Measurements from ENCODE around the gene COL5A1. TPM values are rescaled to one million over a fixed set of nuclear protein-coding genes. Genes with fewer than 3 reads are reported as not detected.

COL5A1 gene
- total RNA-seq, 6 experiments from 2014 or later = 196 to 308 (median 225) TPM

GRCh38 chr9:134813841-134814240 lies 172.2 kb downstream of the COL5A1 start:
- Mint-ChIP-seq H3K4me1 (ENCODE audit: low read depth) (peaks cover 63% of the 10 kb centered on the region), H3K9me3 (no peaks in the 10 kb centered on the region), H3K27me3 (ENCODE audit: insufficient read depth) (peaks cover 38% of the 10 kb centered on the region), H3K27ac (peak overlapping the region; percentile 68), H3K4me3 (no peak overlapping the region), H3K36me3 (ENCODE audit: low read depth) (peaks cover 50% of the 10 kb centered on the region)
- no peak for DNase-seq
- no peak for TF ChIP-seq CTCF (IDR thresholded peaks at IDR 0.05)

- peaks cover 30% of the 10 kb centered on the region for H3K27me3 Mint-ChIP-seq (ENCODE audit: insufficient read depth)
- no peaks in the 10 kb centered on the region for H3K9me3 Mint-ChIP-seq
- H3K4me3 Mint-ChIP-seq = no peak overlapping the region; the same call in 1 of the 2 replicates
- no peak for TF ChIP-seq CTCF (IDR thresholded peaks at IDR 0.05)
- H3K27ac Mint-ChIP-seq = peak overlapping the region; percentile 68
- H3K36me3 Mint-ChIP-seq (ENCODE audit: low read depth) = peaks cover 51% of the 10 kb centered on the region
- DNase-seq = peak; percentile 70
- H3K4me1 Mint-ChIP-seq (ENCODE audit: low read depth) = peaks cover 60% of the 10 kb centered on the region
Observed at GRCh38 chr9:134814598-134815215, 173.1 kb downstream of the COL5A1 start.

- no peak for TF ChIP-seq CTCF (IDR thresholded peaks at IDR 0.05)
- Mint-ChIP-seq H3K27ac (peak overlapping the region; percentile 49), H3K27me3 (ENCODE audit: insufficient read depth) (peaks cover 32% of the 10 kb centered on the region), H3K9me3 (no peaks in the 10 kb centered on the region), H3K4me3 (no peak overlapping the region), H3K36me3 (ENCODE audit: low read depth) (peaks cover 43% of the 10 kb centered on the region), H3K4me1 (ENCODE audit: low read depth) (peaks cover 51% of the 10 kb centered on the region)
- no peak for DNase-seq
Observed at GRCh38 chr9:134815435-134816214, 174.0 kb downstream of the COL5A1 start.

- DNase-seq = no peak
- H3K36me3 Mint-ChIP-seq (ENCODE audit: low read depth) = peaks cover 40% of the 10 kb centered on the region
- H3K4me3 Mint-ChIP-seq = no peak overlapping the region
- TF ChIP-seq CTCF (IDR thresholded peaks at IDR 0.05) = no peak
- H3K27ac Mint-ChIP-seq = no peak overlapping the region; the same call in 1 of the 2 replicates
- no peaks in the 10 kb centered on the region for H3K9me3 Mint-ChIP-seq
- peaks cover 45% of the 10 kb centered on the region for H3K4me1 Mint-ChIP-seq (ENCODE audit: low read depth)
- peaks cover 27% of the 10 kb centered on the region for H3K27me3 Mint-ChIP-seq (ENCODE audit: insufficient read depth)
Observed at GRCh38 chr9:134816264-134816663, 174.7 kb downstream of the COL5A1 start.

- Mint-ChIP-seq H3K27me3 (ENCODE audit: insufficient read depth) (peaks cover 21% of the 10 kb centered on the region), H3K4me1 (ENCODE audit: low read depth) (peaks cover 26% of the 10 kb centered on the region), H3K27ac (no peak overlapping the region), H3K9me3 (no peaks in the 10 kb centered on the region), H3K36me3 (ENCODE audit: low read depth) (peaks cover 25% of the 10 kb centered on the region), H3K4me3 (no peak overlapping the region)
- no peak for DNase-seq
- no peak for TF ChIP-seq CTCF (IDR thresholded peaks at IDR 0.05)
Observed at GRCh38 chr9:134818000-134818568, 176.5 kb downstream of the COL5A1 start.
